ENCODE results near the gene EGFL7.
"Not testable (repeated sequence)": the region's sequence is repeated elsewhere in the genome, so short reads cannot be mapped to it uniquely, and the experiment has no call there.

DNA sequence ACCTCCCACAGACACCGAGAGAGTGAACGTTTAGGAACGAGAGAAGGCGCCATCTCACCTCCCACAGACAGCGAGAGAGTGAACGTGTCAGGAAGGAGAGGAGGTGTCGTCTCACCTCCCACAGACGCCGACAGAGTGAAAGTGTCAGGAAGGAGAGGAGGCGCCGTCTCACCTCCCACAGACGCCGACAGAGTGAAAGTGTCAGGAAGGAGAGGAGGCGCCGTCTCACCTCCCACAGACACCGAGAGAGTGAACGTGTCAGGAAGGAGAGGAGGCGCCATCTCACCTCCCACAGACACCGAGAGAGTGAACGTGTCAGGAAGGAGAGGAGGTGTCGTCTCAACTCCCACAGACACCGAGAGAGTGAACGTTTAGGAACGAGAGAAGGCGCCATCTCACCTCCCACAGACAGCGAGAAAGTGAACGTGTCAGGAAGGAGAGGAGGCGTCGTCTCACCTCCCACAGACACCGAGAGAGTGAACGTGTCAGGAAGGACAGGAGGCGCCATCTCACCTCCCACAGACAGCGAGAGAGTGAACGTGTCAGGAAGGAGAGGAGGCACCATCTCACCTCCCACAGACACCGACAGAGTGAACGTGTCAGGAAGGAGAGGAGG is 30.1 kb upstream of the EGFL7 start:
- TF ChIP-seq, protein P1, sequence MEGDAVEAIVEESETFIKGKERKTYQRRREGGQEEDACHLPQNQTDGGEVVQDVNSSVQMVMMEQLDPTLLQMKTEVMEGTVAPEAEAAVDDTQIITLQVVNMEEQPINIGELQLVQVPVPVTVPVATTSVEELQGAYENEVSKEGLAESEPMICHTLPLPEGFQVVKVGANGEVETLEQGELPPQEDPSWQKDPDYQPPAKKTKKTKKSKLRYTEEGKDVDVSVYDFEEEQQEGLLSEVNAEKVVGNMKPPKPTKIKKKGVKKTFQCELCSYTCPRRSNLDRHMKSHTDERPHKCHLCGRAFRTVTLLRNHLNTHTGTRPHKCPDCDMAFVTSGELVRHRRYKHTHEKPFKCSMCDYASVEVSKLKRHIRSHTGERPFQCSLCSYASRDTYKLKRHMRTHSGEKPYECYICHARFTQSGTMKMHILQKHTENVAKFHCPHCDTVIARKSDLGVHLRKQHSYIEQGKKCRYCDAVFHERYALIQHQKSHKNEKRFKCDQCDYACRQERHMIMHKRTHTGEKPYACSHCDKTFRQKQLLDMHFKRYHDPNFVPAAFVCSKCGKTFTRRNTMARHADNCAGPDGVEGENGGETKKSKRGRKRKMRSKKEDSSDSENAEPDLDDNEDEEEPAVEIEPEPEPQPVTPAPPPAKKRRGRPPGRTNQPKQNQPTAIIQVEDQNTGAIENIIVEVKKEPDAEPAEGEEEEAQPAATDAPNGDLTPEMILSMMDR (IDR thresholded peaks at IDR 0.05): not testable (repeated sequence)
- TF ChIP-seq ELF1 (IDR thresholded peaks at IDR 0.05); POLR2AphosphoS5 (IDR thresholded peaks at IDR 0.05; ENCODE audit: low read depth, low read length); USF2 (IDR thresholded peaks at IDR 0.05; ENCODE audit: borderline replicate concordance, low read depth, low read length); RAD21 (IDR thresholded peaks at IDR 0.05; ENCODE audit: low read length); TAF1 (IDR thresholded peaks at IDR 0.05; ENCODE audit: borderline replicate concordance, low read depth, low read length); FOXJ3 (CRISPR knock-in tag; IDR thresholded peaks at IDR 0.05); SIN3A (IDR thresholded peaks at IDR 0.05; ENCODE audit: borderline replicate concordance, low read depth, low read length); YY1 (IDR thresholded peaks at IDR 0.05; ENCODE audit: low read depth); EP300 (IDR thresholded peaks at IDR 0.05; ENCODE audit: borderline replicate concordance in 1 of 2, low read depth in 1 of 2, low read length in 1 of 2); RXRA (IDR thresholded peaks at IDR 0.05; ENCODE audit: borderline replicate concordance, low read depth): not testable (repeated sequence)
- TF ChIP-seq, protein P2, sequence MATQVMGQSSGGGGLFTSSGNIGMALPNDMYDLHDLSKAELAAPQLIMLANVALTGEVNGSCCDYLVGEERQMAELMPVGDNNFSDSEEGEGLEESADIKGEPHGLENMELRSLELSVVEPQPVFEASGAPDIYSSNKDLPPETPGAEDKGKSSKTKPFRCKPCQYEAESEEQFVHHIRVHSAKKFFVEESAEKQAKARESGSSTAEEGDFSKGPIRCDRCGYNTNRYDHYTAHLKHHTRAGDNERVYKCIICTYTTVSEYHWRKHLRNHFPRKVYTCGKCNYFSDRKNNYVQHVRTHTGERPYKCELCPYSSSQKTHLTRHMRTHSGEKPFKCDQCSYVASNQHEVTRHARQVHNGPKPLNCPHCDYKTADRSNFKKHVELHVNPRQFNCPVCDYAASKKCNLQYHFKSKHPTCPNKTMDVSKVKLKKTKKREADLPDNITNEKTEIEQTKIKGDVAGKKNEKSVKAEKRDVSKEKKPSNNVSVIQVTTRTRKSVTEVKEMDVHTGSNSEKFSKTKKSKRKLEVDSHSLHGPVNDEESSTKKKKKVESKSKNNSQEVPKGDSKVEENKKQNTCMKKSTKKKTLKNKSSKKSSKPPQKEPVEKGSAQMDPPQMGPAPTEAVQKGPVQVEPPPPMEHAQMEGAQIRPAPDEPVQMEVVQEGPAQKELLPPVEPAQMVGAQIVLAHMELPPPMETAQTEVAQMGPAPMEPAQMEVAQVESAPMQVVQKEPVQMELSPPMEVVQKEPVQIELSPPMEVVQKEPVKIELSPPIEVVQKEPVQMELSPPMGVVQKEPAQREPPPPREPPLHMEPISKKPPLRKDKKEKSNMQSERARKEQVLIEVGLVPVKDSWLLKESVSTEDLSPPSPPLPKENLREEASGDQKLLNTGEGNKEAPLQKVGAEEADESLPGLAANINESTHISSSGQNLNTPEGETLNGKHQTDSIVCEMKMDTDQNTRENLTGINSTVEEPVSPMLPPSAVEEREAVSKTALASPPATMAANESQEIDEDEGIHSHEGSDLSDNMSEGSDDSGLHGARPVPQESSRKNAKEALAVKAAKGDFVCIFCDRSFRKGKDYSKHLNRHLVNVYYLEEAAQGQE (IDR thresholded peaks at IDR 0.05; ENCODE audit: low read depth, low read length): not testable (repeated sequence)
- TF ChIP-seq, protein P3, sequence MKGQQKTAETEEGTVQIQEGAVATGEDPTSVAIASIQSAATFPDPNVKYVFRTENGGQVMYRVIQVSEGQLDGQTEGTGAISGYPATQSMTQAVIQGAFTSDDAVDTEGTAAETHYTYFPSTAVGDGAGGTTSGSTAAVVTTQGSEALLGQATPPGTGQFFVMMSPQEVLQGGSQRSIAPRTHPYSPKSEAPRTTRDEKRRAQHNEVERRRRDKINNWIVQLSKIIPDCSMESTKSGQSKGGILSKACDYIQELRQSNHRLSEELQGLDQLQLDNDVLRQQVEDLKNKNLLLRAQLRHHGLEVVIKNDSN (IDR thresholded peaks at IDR 0.05; ENCODE audit: borderline replicate concordance, low read depth): not testable (repeated sequence)
- TF ChIP-seq, protein P4, sequence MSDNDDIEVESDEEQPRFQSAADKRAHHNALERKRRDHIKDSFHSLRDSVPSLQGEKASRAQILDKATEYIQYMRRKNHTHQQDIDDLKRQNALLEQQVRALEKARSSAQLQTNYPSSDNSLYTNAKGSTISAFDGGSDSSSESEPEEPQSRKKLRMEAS (IDR thresholded peaks at IDR 0.05; ENCODE audit: low read depth): not testable (repeated sequence)

Data from SK-N-SH (cell line).